Upper lobe of right lung (tissue), 1 donor: ENCODE results near the gene KCNMB1. TPM values are rescaled to one million over a fixed set of nuclear protein-coding genes. Genes with fewer than 3 reads are reported as not detected.
A peak's percentile ranks its signal among the peaks of the same experiment; 100 is the strongest.

Experiments
- ATAC-seq: fragments of 200-7000 bp; cut with Tn5 transposase; one replicate; pipeline ENCODE4 v1.9.1; 2020; ENCODE audit warnings: mild to moderate bottlenecking, moderate library complexity
- DNase-seq: peaks from one replicate; pipeline ENCODE4 v3.0.0-alpha.2; 2020
- H3K27ac ChIP-seq: fragments of 200-600 bp; one replicate; pipeline ENCODE4 v1.8.0; 2022
- H3K27me3 ChIP-seq: fragments of 200-600 bp; one replicate; pipeline ENCODE4 v1.8.0; 2022; ENCODE audit warnings: mild to moderate bottlenecking
- H3K36me3 ChIP-seq: fragments of 200-600 bp; one replicate; pipeline ENCODE4 v1.8.0; 2022
- H3K4me1 ChIP-seq: fragments of 200-600 bp; one replicate; pipeline ENCODE4 v1.8.0; 2022
- H3K4me3 ChIP-seq: fragments of 200-600 bp; one replicate; pipeline ENCODE4 v1.8.0; 2022; ENCODE audit warnings: mild to moderate bottlenecking
- H3K9me3 ChIP-seq: fragments of 200-600 bp; one replicate; pipeline ENCODE4 v1.8.0; 2022
- CTCF ChIP-seq: fragments of 200-600 bp; IDR thresholded peaks from one replicate; pipeline ENCODE4 v1.8.0; 2022; ENCODE audit warnings: antibody characterized with exemption
- intact Hi-C: fragments of 100-400 bp; cut with DNase I; formaldehyde crosslinking; loops from one replicate; pipeline ENCODE4 v1.11.0; 2022
- total RNA-seq: library from RNA; stranded (reverse); fragmentation: NEBNext Ultra II Directional; extraction: Animal tissue kit (Norgen Biotek cat#: 25700); gene quantifications from one replicate; pipeline ENCODE4 v1.2.1, GENCODE V29; 2021
- donor health status: DM: no; HTN: yes; CAD: no; lungs with severe emphysema.

KCNMB1 gene
- total RNA-seq, 1 donor from 2014 or later: 1.5 TPM

GRCh38 chr5:170342153-170342725, 46.9 kb downstream of the KCNMB1 start:
- intact Hi-C loops: loop anchor here (10.0 kb wide), 1 partner anchor 77 kb away; no protein-coding TSS in a partner anchor

GRCh38 chr5:170341545-170341944, 47.6 kb downstream of the KCNMB1 start:
- ATAC-seq: no peak

More at GRCh38 chr5:170342153-170342725, 46.9 kb downstream of the KCNMB1 start:
- H3K27ac ChIP-seq: peak overlapping the region; percentile 24
- H3K4me1 ChIP-seq: peaks cover 4% of the 10 kb centered on the region
- no peak for TF ChIP-seq CTCF
- H3K27me3 ChIP-seq: no peaks in the 10 kb centered on the region
- no peak for DNase-seq
- ATAC-seq: peak; percentile 56
- H3K4me3 ChIP-seq: no peak overlapping the region
- H3K9me3 ChIP-seq: no peaks in the 10 kb centered on the region
- H3K36me3 ChIP-seq: no peaks in the 10 kb centered on the region

DNA sequence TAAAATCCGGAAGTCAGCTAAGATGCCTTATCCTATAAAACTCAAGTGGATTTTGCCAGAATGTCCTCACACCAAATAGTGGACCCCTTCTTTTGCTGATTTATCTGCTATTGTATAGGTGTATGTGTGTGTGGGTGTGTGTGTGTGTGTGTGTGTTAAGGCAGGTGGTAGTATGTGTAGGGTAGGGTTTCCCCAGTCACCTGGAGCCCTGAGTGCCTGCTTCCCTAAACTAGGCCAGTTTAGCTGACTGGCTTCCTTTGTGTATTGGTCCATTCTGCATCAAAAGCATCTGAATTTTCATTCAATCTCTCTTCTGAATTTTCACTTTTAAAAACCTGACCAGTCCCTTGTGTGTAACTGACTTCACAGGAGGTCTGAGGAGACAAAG, 49.4 kb downstream of the KCNMB1 start:
- H3K4me1 ChIP-seq: peaks cover 12% of the 10 kb centered on the region
- H3K27ac ChIP-seq: no peak overlapping the region
- no peaks in the 10 kb centered on the region for H3K9me3 ChIP-seq
- no peak overlapping the region for H3K4me3 ChIP-seq
- ATAC-seq: no peak
- intact Hi-C loops: loop anchor here (10.0 kb wide), 1 partner anchor 75 kb away; no protein-coding TSS in a partner anchor
- H3K36me3 ChIP-seq: no peaks in the 10 kb centered on the region
- TF ChIP-seq CTCF: no peak
- no peak for DNase-seq
- H3K27me3 ChIP-seq: no peaks in the 10 kb centered on the region

More at GRCh38 chr5:170341545-170341944, 47.6 kb downstream of the KCNMB1 start:
- TF ChIP-seq CTCF: no peak
- DNase-seq: no peak
- Histone ChIP-seq H3K9me3 (no peaks in the 10 kb centered on the region), H3K27ac (no peak overlapping the region), H3K27me3 (no peaks in the 10 kb centered on the region), H3K4me1 (peaks cover 4% of the 10 kb centered on the region), H3K36me3 (no peaks in the 10 kb centered on the region), H3K4me3 (no peak overlapping the region)
- intact Hi-C loops: loop anchor here (10.0 kb wide), 1 partner anchor 77 kb away; no protein-coding TSS in a partner anchor

- peak; percentile 64 for TF ChIP-seq CTCF
- H3K27me3 ChIP-seq: no peaks in the 10 kb centered on the region
- no peaks in the 10 kb centered on the region for H3K9me3 ChIP-seq
- no peak overlapping the region for H3K4me3 ChIP-seq
- no peaks in the 10 kb centered on the region for H3K36me3 ChIP-seq
- DNase-seq (no peak), ATAC-seq (peak; percentile 80)
- H3K27ac ChIP-seq: no peak overlapping the region
- peaks cover 17% of the 10 kb centered on the region for H3K4me1 ChIP-seq
- intact Hi-C loops: no loop called here
These were observed 50.0 kb downstream of the KCNMB1 start for GRCh38 chr5:170338933-170339779.

- Histone ChIP-seq H3K9me3 (no peaks in the 10 kb centered on the region), H3K4me3 (no peak overlapping the region), H3K4me1 (peaks cover 25% of the 10 kb centered on the region), H3K36me3 (no peaks in the 10 kb centered on the region), H3K27ac (no peak overlapping the region), H3K27me3 (no peaks in the 10 kb centered on the region)
- no peak for ATAC-seq
- DNase-seq: no peak
- intact Hi-C loops: no loop called here
- TF ChIP-seq CTCF: no peak
These were observed 50.9 kb downstream of the KCNMB1 start for GRCh38 chr5:170338291-170338690.
